Colonic mucosa (tissue), 4 donors: ENCODE data around the gene ZNF3. TPM values are rescaled to one million over a fixed set of nuclear protein-coding genes. Genes with fewer than 3 reads are reported as not detected.

Source experiments
- DNase-seq: peaks from one replicate; pipeline ENCODE4 v3.0.0-alpha.2; 2020
- H3K27ac ChIP-seq: fragments of 200-600 bp; one replicate; pipeline ENCODE4 v1.8.0; 2021
- H3K27me3 ChIP-seq: fragments of 200-600 bp; one replicate; pipeline ENCODE4 v1.8.0; 2021
- H3K36me3 ChIP-seq: fragments of 200-600 bp; one replicate; pipeline ENCODE4 v1.8.0; 2021
- H3K4me1 ChIP-seq: fragments of 200-600 bp; one replicate; pipeline ENCODE4 v1.8.0; 2021; ENCODE audit warnings: mild to moderate bottlenecking
- H3K4me3 ChIP-seq: fragments of 200-600 bp; one replicate; pipeline ENCODE4 v1.8.0; 2021
- H3K9ac ChIP-seq, 2 donors: one replicate each; pipeline ENCODE4 v1.7.0; 2013; ENCODE audit warnings: control low read depth in 2 of 2, low read depth in 2 of 2, low read length in 2 of 2
- H3K9me3 ChIP-seq: fragments of 200-600 bp; one replicate; pipeline ENCODE4 v1.8.0; 2021
- intact Hi-C: fragments of 100-400 bp; cut with DNase I; formaldehyde crosslinking; loops from one replicate; pipeline ENCODE4 v1.14.1; 2022
- total RNA-seq, 2 donors: library from RNA; stranded (reverse); fragmentation: NEBNext Ultra II Directional in 1 of 2; extraction: Animal tissue kit (Norgen Biotek cat#: 25700) in 1 of 2; gene quantifications; one replicate each; pipeline ENCODE4 v1.2.1, GENCODE V29; 2021
- TF ChIP-seq, protein P1 (sequence below): fragments of 200-600 bp; IDR thresholded peaks from one replicate; pipeline ENCODE4 v1.8.0; 2022; ENCODE audit warnings: antibody characterized with exemption, mild to moderate bottlenecking
- donor health status: healthy.
- donor health status: DM: no; HTN: no; CAD: no.
- donor health status: DM: no; HTN: no; CAD: no.

ZNF3 gene
- total RNA-seq, 2 donors from 2014 or later: 30.1 to 31.9 TPM

DNA sequence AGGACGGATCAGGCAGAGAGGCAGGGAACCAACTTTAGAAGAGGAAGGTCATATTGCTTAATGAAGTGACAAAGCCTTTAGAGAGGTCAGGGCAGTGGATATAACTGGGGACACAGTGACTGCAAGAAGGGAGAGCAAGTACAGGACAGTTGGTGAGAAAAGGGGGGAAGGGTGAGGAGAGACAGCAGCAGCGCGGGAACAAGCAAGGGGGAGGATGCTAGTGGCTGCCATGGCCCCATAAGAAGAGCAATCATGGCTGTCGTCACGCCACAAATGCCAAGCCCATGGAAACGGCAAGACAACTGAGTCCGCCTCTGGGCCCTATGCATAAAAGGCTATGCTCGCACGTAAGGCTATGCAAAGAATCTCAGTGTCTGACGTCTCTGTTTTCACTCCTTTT lies 9.1 kb downstream of the ZNF3 start:
- DNase-seq: no peak
- no peaks in the 10 kb centered on the region for H3K27me3 ChIP-seq
- H3K4me3 ChIP-seq: no peak overlapping the region
- H3K27ac ChIP-seq: no peak overlapping the region
- H3K9ac ChIP-seq: no peak overlapping the region
- peaks cover 36% of the 10 kb centered on the region for H3K36me3 ChIP-seq
- TF ChIP-seq, protein P1, sequence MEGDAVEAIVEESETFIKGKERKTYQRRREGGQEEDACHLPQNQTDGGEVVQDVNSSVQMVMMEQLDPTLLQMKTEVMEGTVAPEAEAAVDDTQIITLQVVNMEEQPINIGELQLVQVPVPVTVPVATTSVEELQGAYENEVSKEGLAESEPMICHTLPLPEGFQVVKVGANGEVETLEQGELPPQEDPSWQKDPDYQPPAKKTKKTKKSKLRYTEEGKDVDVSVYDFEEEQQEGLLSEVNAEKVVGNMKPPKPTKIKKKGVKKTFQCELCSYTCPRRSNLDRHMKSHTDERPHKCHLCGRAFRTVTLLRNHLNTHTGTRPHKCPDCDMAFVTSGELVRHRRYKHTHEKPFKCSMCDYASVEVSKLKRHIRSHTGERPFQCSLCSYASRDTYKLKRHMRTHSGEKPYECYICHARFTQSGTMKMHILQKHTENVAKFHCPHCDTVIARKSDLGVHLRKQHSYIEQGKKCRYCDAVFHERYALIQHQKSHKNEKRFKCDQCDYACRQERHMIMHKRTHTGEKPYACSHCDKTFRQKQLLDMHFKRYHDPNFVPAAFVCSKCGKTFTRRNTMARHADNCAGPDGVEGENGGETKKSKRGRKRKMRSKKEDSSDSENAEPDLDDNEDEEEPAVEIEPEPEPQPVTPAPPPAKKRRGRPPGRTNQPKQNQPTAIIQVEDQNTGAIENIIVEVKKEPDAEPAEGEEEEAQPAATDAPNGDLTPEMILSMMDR: no peak
- H3K9me3 ChIP-seq: peaks cover 8% of the 10 kb centered on the region
- intact Hi-C loops: no loop called here
- H3K4me1 ChIP-seq: no peaks in the 10 kb centered on the region

GRCh38 chr7:100071018-100071723 lies 10.4 kb downstream of the ZNF3 start:
- TF ChIP-seq, protein P1: no peak
- H3K4me1 ChIP-seq: no peaks in the 10 kb centered on the region
- no peak overlapping the region for H3K9ac ChIP-seq
- no peak for DNase-seq
- no peaks in the 10 kb centered on the region for H3K27me3 ChIP-seq
- H3K9me3 ChIP-seq: peaks cover 8% of the 10 kb centered on the region
- no peak overlapping the region for H3K27ac ChIP-seq
- intact Hi-C loops: no loop called here
- H3K36me3 ChIP-seq: peaks cover 36% of the 10 kb centered on the region
- no peak overlapping the region for H3K4me3 ChIP-seq

DNA sequence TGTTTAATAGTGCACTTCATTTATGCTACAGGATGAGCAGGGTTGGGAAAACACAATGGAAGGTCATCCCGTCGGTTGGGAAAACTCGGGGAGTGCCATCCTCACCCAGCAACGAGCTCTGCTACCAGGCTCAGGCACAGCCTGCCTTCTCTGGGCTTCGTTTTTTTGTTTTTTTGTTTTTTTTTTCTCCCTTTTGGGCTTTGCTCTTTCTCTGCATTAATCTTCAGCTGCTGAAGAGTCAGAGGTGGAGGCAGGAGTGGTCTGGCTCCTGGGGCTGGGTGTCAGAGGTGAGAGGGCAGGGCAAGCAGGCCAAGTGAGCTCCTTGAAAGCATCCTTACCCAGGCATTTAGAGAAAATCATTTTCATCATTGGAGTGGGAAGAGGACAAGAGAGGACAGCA lies 11.5 kb downstream of the ZNF3 start:
- no peak overlapping the region for H3K4me3 ChIP-seq
- no peak for DNase-seq
- TF ChIP-seq, protein P1: no peak
- H3K36me3 ChIP-seq: peaks cover 36% of the 10 kb centered on the region
- H3K9me3 ChIP-seq: peaks cover 8% of the 10 kb centered on the region
- H3K27ac ChIP-seq: no peak overlapping the region
- no peaks in the 10 kb centered on the region for H3K27me3 ChIP-seq
- intact Hi-C loops: no loop called here
- H3K9ac ChIP-seq: no peak overlapping the region
- H3K4me1 ChIP-seq: no peaks in the 10 kb centered on the region

- intact Hi-C loops: no loop called here
- TF ChIP-seq, protein P1: no peak
Measured at GRCh38 chr7:100066953-100067352, 14.6 kb downstream of the ZNF3 start.

DNA sequence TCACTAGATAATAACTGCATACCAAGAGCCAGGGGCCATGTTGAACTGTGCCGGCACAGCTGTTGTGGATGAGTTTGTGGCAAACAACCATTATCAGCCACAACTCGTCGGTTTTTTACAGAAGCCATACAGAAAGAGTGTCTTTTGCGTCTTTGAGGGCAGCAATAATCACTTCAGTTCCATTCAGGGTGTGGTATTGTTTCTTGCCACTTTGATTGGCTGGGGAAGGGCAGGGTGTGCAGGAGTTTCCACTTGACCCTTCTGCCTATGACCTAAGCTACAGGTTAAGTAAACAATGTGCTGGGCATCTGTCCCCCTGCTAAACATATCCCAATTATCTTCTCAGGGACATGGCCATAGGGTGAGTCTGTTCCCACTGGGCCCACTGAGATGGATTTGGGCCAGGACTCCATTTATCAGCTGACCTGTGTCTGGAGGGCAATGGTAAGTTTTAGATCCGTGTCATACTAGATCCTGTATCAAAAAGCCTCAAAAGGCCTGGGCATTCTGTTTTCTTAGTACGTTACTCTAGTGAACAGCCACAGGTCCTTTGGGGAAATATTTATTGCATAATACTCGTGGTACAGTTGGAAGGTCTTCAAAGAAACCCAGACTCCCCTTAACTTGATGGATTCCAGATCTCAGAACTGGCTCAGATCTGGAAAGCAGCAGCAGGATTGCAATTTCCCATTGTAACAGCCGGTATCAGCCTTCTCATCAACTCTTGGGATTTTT lies 15.9 kb downstream of the ZNF3 start:
- no peaks in the 10 kb centered on the region for H3K36me3 ChIP-seq
- intact Hi-C loops: no loop called here

More at GRCh38 chr7:100066953-100067352, 14.6 kb downstream of the ZNF3 start:
- H3K4me1 ChIP-seq: no peaks in the 10 kb centered on the region
- H3K27ac ChIP-seq: no peak overlapping the region
- H3K9me3 ChIP-seq: peaks cover 8% of the 10 kb centered on the region
- no peak overlapping the region for H3K4me3 ChIP-seq
- no peak for DNase-seq
- H3K27me3 ChIP-seq: no peaks in the 10 kb centered on the region
- H3K9ac ChIP-seq: no peak overlapping the region
- H3K36me3 ChIP-seq: peaks cover 9% of the 10 kb centered on the region

More for the DNA sequence above, 15.9 kb downstream of the ZNF3 start:
- TF ChIP-seq, protein P1: no peak
- Histone ChIP-seq H3K9me3 (no peaks in the 10 kb centered on the region), H3K27me3 (no peaks in the 10 kb centered on the region), H3K27ac (no peak overlapping the region), H3K4me3 (no peak overlapping the region), H3K4me1 (no peaks in the 10 kb centered on the region), H3K9ac (no peak overlapping the region)
- DNase-seq: no peak
